ENCODE measurements around the gene FABP6. TPM values are rescaled to one million over a fixed set of nuclear protein-coding genes. Genes with fewer than 3 reads are reported as not detected.
"Not testable (repeated sequence)": the region's sequence is repeated elsewhere in the genome, so short reads cannot be mapped to it uniquely, and the experiment has no call there.

FABP6 gene
- total RNA-seq, 2 donors from 2014 or later, result 0.37 to 1.9 TPM

DNA sequence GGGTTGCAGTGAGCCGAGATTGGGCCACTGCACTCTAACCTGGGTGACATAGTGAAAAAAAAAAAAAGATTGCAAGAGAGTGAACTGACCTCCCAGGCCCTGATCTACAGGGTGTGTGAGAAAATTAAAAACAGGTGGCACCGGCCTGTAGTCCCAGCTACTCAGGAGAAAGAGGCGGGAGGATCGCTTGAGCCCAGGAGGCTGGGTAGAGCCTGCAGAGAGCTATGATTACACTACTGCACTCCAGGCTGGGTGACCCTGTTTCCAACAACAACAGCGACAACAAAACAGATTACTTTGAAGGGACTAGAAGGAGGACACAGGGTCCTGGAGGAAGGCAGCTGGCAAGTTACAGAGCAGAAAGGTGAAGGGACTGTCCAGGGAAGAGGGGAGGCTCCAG is 42.2 kb upstream of the FABP6 start:
- DNase-seq, result peak; percentile 68
- Histone ChIP-seq H3K9me3 (ENCODE audit: control insufficient read depth, low read length) (peaks cover 15% of the 10 kb centered on the region), H3K27me3 (ENCODE audit: control insufficient read depth, insufficient read depth, low read length, poor library complexity, severe bottlenecking) (no peaks in the 10 kb centered on the region), H3K27ac (ENCODE audit: low read depth, low read length) (no peak overlapping the region), H3K9ac (ENCODE audit: extremely low read depth, low read length, poor library complexity, severe bottlenecking) (no peak overlapping the region), H3K36me3 (ENCODE audit: control insufficient read depth, insufficient read depth, low read length) (no peaks in the 10 kb centered on the region), H3K4me1 (ENCODE audit: control insufficient read depth, insufficient read depth, low read length) (no peaks in the 10 kb centered on the region), H3K4me3 (ENCODE audit: low read length) (no peak overlapping the region)
- 89 to 90% methylated on average over 4 to 5 of the region's 5 CpGs for WGBS, 2 experiments (ENCODE audit: insufficient coverage in 1 of 2, insufficient read length in 1 of 2)
- Mint-ChIP-seq H3K27ac (peak overlapping the region; percentile 75), H3K4me3 (no peak overlapping the region), H3K27me3 (ENCODE audit: insufficient read depth) (no peaks in the 10 kb centered on the region), H3K9me3 (peaks cover 21% of the 10 kb centered on the region), H3K36me3 (ENCODE audit: low read depth) (peaks cover 8% of the 10 kb centered on the region), H3K4me1 (peaks cover 12% of the 10 kb centered on the region)
- TF ChIP-seq, protein P1, sequence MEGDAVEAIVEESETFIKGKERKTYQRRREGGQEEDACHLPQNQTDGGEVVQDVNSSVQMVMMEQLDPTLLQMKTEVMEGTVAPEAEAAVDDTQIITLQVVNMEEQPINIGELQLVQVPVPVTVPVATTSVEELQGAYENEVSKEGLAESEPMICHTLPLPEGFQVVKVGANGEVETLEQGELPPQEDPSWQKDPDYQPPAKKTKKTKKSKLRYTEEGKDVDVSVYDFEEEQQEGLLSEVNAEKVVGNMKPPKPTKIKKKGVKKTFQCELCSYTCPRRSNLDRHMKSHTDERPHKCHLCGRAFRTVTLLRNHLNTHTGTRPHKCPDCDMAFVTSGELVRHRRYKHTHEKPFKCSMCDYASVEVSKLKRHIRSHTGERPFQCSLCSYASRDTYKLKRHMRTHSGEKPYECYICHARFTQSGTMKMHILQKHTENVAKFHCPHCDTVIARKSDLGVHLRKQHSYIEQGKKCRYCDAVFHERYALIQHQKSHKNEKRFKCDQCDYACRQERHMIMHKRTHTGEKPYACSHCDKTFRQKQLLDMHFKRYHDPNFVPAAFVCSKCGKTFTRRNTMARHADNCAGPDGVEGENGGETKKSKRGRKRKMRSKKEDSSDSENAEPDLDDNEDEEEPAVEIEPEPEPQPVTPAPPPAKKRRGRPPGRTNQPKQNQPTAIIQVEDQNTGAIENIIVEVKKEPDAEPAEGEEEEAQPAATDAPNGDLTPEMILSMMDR (conservative IDR thresholded peaks at IDR 0.05), result no peak

DNA sequence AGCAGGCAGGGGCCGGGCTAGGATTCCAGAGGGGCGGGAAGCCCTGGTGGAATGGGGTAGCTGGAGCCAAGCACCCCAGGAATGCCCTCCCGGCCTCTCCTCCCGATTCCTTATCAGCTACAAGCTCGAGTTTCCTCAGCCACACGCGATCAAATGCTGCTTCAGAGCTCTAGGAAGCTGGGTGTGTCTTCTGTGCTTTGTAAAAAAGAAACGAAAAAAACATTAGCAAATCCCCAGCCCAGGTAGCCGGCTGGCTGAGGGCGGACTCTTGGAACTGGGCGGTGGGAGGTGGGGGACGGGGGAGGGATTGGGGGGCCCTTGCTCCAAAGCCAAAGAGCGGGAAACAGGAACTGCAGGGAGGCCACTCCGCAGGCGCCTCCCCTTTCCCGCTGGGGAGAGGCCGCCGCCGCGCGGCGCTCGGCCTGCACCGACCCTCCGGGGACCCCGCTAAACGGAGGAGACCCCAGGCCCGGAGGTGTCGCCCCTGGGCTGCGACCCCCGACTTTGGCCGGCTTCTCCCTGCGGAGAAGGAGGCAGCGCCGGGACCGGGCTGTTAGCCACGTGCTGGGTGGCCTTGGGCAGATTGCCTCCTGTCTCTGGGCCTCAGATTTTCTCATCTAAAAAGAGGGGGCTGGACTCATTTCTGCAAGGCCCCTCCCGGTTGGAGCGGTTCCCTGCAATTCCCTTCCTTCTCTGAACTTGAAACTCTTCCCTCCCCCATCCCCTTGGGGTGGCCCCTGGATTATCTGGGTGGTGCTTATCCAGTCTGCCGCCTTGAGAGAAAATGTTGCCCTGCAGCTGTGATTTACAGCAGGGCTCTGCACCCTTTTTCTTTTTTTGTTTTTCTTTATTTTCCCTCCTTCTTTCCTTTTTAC is 40.9 kb upstream of the FABP6 start:
- no peaks in the 10 kb centered on the region for H3K27me3 ChIP-seq (ENCODE audit: control insufficient read depth, insufficient read depth, low read length, poor library complexity, severe bottlenecking)
- DNase-seq, result peak; percentile 89
- Mint-ChIP-seq H3K36me3 (ENCODE audit: low read depth) (peaks cover 8% of the 10 kb centered on the region), H3K27me3 (ENCODE audit: insufficient read depth) (no peaks in the 10 kb centered on the region), H3K9me3 (peaks cover 30% of the 10 kb centered on the region), H3K4me1 (peaks cover 9% of the 10 kb centered on the region), H3K4me3 (peak overlapping the region; percentile 34), H3K27ac (peak overlapping the region; percentile 85)
- H3K4me3 ChIP-seq (ENCODE audit: low read length), result no peak overlapping the region
- peaks cover 19% of the 10 kb centered on the region for H3K9me3 ChIP-seq (ENCODE audit: control insufficient read depth, low read length)
- no peaks in the 10 kb centered on the region for H3K4me1 ChIP-seq (ENCODE audit: control insufficient read depth, insufficient read depth, low read length)
- TF ChIP-seq, protein P1 (conservative IDR thresholded peaks at IDR 0.05), result peak; percentile 22
- no peak overlapping the region for H3K27ac ChIP-seq (ENCODE audit: low read depth, low read length)
- H3K36me3 ChIP-seq (ENCODE audit: control insufficient read depth, insufficient read depth, low read length), result no peaks in the 10 kb centered on the region
- no peak overlapping the region for H3K9ac ChIP-seq (ENCODE audit: extremely low read depth, low read length, poor library complexity, severe bottlenecking)
- 34 to 60% methylated on average over 5 to 40 of the region's 40 CpGs for WGBS, 2 experiments (ENCODE audit: insufficient coverage in 1 of 2, insufficient read length in 1 of 2)

DNA sequence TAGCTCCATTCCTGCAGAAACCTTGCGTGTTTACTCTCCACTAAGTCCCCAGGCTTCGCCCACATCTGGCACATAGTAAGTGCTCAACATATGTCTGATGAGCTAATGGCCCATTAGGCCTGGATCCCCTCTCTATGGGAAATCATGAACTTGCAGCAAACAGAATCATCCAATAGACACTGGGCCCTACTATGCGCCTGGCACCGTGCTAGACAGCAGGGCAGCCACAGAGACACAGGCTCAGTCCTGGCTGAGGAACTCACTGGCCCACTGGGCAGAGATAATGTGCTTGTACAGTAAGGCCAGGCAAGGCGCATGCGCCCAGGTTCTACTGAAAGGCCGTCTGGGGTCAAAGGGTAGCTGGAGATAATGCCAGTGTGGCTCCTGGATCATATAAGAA is 36.9 kb upstream of the FABP6 start:
- Histone ChIP-seq H3K4me3 (ENCODE audit: low read length) (no peak overlapping the region), H3K9me3 (ENCODE audit: control insufficient read depth, low read length) (peaks cover 4% of the 10 kb centered on the region), H3K9ac (ENCODE audit: extremely low read depth, low read length, poor library complexity, severe bottlenecking) (no peak overlapping the region), H3K27me3 (ENCODE audit: control insufficient read depth, insufficient read depth, low read length, poor library complexity, severe bottlenecking) (no peaks in the 10 kb centered on the region), H3K4me1 (ENCODE audit: control insufficient read depth, insufficient read depth, low read length) (peaks cover 6% of the 10 kb centered on the region), H3K36me3 (ENCODE audit: control insufficient read depth, insufficient read depth, low read length) (no peaks in the 10 kb centered on the region), H3K27ac (ENCODE audit: low read depth, low read length) (no peak overlapping the region)
- H3K27ac Mint-ChIP-seq, result no peak overlapping the region
- no peaks in the 10 kb centered on the region for H3K36me3 Mint-ChIP-seq (ENCODE audit: low read depth)
- 98 to 100% methylated on average over 6 to 7 of the region's 7 CpGs for WGBS, 2 experiments (ENCODE audit: insufficient coverage in 1 of 2, insufficient read length in 1 of 2)
- DNase-seq, result no peak
- H3K9me3 Mint-ChIP-seq, result peaks cover 11% of the 10 kb centered on the region
- peaks cover 2% of the 10 kb centered on the region for H3K27me3 Mint-ChIP-seq (ENCODE audit: insufficient read depth)
- TF ChIP-seq, protein P1 (conservative IDR thresholded peaks at IDR 0.05), result no peak
- H3K4me3 Mint-ChIP-seq, result no peak overlapping the region
- H3K4me1 Mint-ChIP-seq, result peaks cover 14% of the 10 kb centered on the region

DNA sequence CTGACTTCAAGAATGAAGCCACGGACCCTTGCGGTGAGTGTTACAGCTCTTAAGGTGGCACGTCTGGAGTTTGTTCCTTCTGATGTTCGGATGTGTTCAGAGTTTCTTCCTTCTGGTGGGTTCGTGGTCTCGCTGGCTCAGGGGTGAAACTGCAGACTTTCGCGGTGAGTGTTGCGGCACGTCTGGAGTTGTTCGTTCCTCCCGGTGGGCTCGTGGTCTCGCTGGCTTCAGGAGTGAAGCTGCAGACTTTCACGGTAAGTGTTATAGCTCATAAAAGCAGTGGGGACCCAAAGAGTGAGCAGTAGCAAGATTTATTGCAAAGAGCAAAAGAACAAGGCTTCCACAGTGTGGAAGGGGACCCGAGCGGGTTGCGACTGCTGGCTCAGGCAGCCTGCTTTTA is 36.2 kb upstream of the FABP6 start:
- peaks cover 11% of the 10 kb centered on the region for H3K9me3 Mint-ChIP-seq
- H3K27me3 Mint-ChIP-seq (ENCODE audit: insufficient read depth); H3K4me3 Mint-ChIP-seq; H3K27ac Mint-ChIP-seq; H3K9ac ChIP-seq (ENCODE audit: extremely low read depth, low read length, poor library complexity, severe bottlenecking); H3K9me3 ChIP-seq (ENCODE audit: control insufficient read depth, low read length); H3K27ac ChIP-seq (ENCODE audit: low read depth, low read length); H3K36me3 Mint-ChIP-seq (ENCODE audit: low read depth); H3K27me3 ChIP-seq (ENCODE audit: control insufficient read depth, insufficient read depth, low read length, poor library complexity, severe bottlenecking); DNase-seq; H3K4me1 ChIP-seq (ENCODE audit: control insufficient read depth, insufficient read depth, low read length); H3K4me3 ChIP-seq (ENCODE audit: low read length); H3K36me3 ChIP-seq (ENCODE audit: control insufficient read depth, insufficient read depth, low read length): not testable (repeated sequence)
- WGBS, 2 experiments (ENCODE audit: insufficient coverage in 1 of 2, insufficient read length in 1 of 2), result 94 to 95% methylated on average over 9 to 17 of the region's 18 CpGs
- peaks cover 20% of the 10 kb centered on the region for H3K4me1 Mint-ChIP-seq

DNA sequence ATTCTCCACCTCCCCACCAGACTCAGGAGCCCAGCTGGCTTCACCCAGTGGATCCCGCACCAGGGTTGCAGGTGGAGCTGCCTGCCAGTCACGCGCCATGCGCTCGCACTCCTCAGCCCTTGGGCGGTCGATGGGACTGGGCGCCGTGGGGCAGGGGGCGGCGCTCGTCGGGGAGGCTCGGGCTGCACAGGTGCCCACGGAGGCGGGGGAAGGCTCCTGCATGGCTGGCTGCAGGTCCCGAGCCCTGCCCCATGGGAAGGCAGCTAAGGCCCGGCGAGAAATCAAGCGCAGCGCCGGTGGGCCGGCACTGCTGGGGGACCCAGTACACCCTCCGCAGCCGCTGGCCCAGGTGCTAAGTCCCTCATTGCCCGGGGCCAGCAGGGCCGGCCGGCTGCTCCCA is 35.5 kb upstream of the FABP6 start:
- H3K27ac ChIP-seq (ENCODE audit: low read depth, low read length); H3K9me3 ChIP-seq (ENCODE audit: control insufficient read depth, low read length); H3K27me3 ChIP-seq (ENCODE audit: control insufficient read depth, insufficient read depth, low read length, poor library complexity, severe bottlenecking); H3K27ac Mint-ChIP-seq; H3K9ac ChIP-seq (ENCODE audit: extremely low read depth, low read length, poor library complexity, severe bottlenecking); H3K4me3 ChIP-seq (ENCODE audit: low read length); H3K36me3 Mint-ChIP-seq (ENCODE audit: low read depth); H3K4me3 Mint-ChIP-seq; H3K36me3 ChIP-seq (ENCODE audit: control insufficient read depth, insufficient read depth, low read length); DNase-seq; H3K27me3 Mint-ChIP-seq (ENCODE audit: insufficient read depth): not testable (repeated sequence)
- H3K4me1 Mint-ChIP-seq, result peaks cover 23% of the 10 kb centered on the region
- peaks cover 17% of the 10 kb centered on the region for H3K4me1 ChIP-seq (ENCODE audit: control insufficient read depth, insufficient read depth, low read length)
- 94 to 98% methylated on average over 9 to 28 of the region's 28 CpGs for WGBS, 2 experiments (ENCODE audit: insufficient coverage in 1 of 2, insufficient read length in 1 of 2)
- H3K9me3 Mint-ChIP-seq, result peaks cover 11% of the 10 kb centered on the region
